Fibroblast of lung (primary cell): ENCODE data around the gene ABCD1. TPM values are rescaled to one million over a fixed set of nuclear protein-coding genes. Genes with fewer than 3 reads are reported as not detected.

ENCODE experiments used
- DNase-seq, 2 donors: peaks; one replicate each; pipeline versions ENCODE4 v3.0.0 to v3.0.0-alpha.2; 2010; ENCODE audit warnings: low read depth in 2 of 2
- H2AFZ ChIP-seq: 2 replicates; pipeline ENCODE4 v1.5.1; 2012; ENCODE audit warnings: low read length, control low read depth, inconsistent platforms
- H3K27ac ChIP-seq: 2 replicates; pipeline ENCODE4 v1.5.1; 2011; ENCODE audit warnings: low read length, control low read depth; ENCODE audit not compliant: insufficient read depth
- H3K27me3 ChIP-seq: 2 replicates; pipeline ENCODE4 v1.5.1; 2011; ENCODE audit warnings: mild to moderate bottlenecking, low read length; ENCODE audit not compliant: control insufficient read depth, insufficient read depth
- H3K36me3 ChIP-seq: 2 replicates; pipeline ENCODE4 v1.5.1; 2011; ENCODE audit warnings: low read length; ENCODE audit not compliant: control insufficient read depth, insufficient read depth
- H3K4me1 ChIP-seq: 2 replicates; pipeline ENCODE4 v1.5.1; 2011; ENCODE audit warnings: low read length; ENCODE audit not compliant: control insufficient read depth, insufficient read depth; ENCODE audit errors: extremely low read depth
- H3K4me2 ChIP-seq: 2 replicates; pipeline ENCODE4 v1.5.1; 2011; ENCODE audit warnings: low read length, control low read depth; ENCODE audit not compliant: insufficient read depth; ENCODE audit errors: extremely low read depth
- H3K4me3 ChIP-seq, 4 experiments: fragments of 200-600 bp in 1 of 4; sonication (generic) in 1 of 4; replicated peaks in 1 of 4; 2 replicates each; pipeline ENCODE4 v1.5.1; 2011 to 2016; ENCODE audit warnings: low read length in 4 of 4, low read depth in 3 of 4, mild to moderate bottlenecking in 3 of 4, control low read depth in 2 of 4, inconsistent platforms in 1 of 4, mixed read lengths in 1 of 4; ENCODE audit not compliant: insufficient read depth in 1 of 4; ENCODE audit errors: control extremely low read depth in 1 of 4
- H3K79me2 ChIP-seq: 2 replicates; pipeline ENCODE4 v1.5.1; 2012; ENCODE audit warnings: mild to moderate bottlenecking, low read length, inconsistent platforms; ENCODE audit not compliant: control insufficient read depth, insufficient read depth
- H3K9ac ChIP-seq: 2 replicates; pipeline ENCODE4 v1.5.1; 2011; ENCODE audit warnings: mild to moderate bottlenecking, low read length, control low read depth; ENCODE audit not compliant: insufficient read depth
- H3K9me3 ChIP-seq: 2 replicates; pipeline ENCODE4 v1.5.1; 2012; ENCODE audit warnings: low read depth, low read length; ENCODE audit not compliant: control insufficient read depth, insufficient read depth
- H4K20me1 ChIP-seq: 2 replicates; pipeline ENCODE4 v1.5.1; 2011; ENCODE audit warnings: low read length; ENCODE audit not compliant: control insufficient read depth, insufficient read depth; ENCODE audit errors: extremely low read depth
- EZH2 ChIP-seq: IDR thresholded peaks from 2 replicates; pipeline ENCODE4 v1.5.1; 2012; ENCODE audit warnings: low read length, control low read depth, mild to moderate bottlenecking; ENCODE audit errors: missing control alignments
- polyA plus RNA-seq, 2 donors: library from polyadenylated mRNA; depleted of rRNA in 1 of 2; stranded (reverse) in 1 of 2; unstranded in 1 of 2; fragments of >200 nt; gene quantifications; 2 replicates each; pipeline ENCODE4 v1.2.1, GENCODE V29; 2011 to 2012; ENCODE audit warnings: missing spikeins in 1 of 2
- total RNA-seq: library from RNA; depleted of rRNA; stranded (reverse); fragments of >200 nt; gene quantifications from 2 replicates; pipeline ENCODE4 v1.2.1, GENCODE V29; 2014
- TF ChIP-seq, protein P1 (sequence below), 2 donors: IDR thresholded peaks in 1 of 2; conservative IDR thresholded peaks in 1 of 2; 1 replicate in 1 of 2; 2 replicates in 1 of 2; pipeline ENCODE4 v1.5.1; 2011 to 2012; ENCODE audit warnings: low read length in 2 of 2, control low read depth in 1 of 2, inconsistent platforms in 1 of 2, low read depth in 1 of 2, mild to moderate bottlenecking in 1 of 2

The ABCD1 gene
- total and polyA plus RNA-seq, 2 donors (not counting 1 experiment from before 2014, with no cell fraction given): 4.0 to 12.7 TPM

GRCh38 chrX:153765138-153766079 lies 40.8 kb downstream of the ABCD1 start:
- no peaks in the 10 kb centered on the region for H4K20me1 ChIP-seq
- H3K4me2 ChIP-seq: peak overlapping the region; percentile 44
- no peak overlapping the region for H3K9ac ChIP-seq
- peaks cover 3% of the 10 kb centered on the region for H3K4me1 ChIP-seq
- peak overlapping the region in 1 of 4 experiments; percentile 22 for H3K4me3 ChIP-seq
- no peaks in the 10 kb centered on the region for H3K27me3 ChIP-seq
- no peak overlapping the region for H2AFZ ChIP-seq
- TF ChIP-seq EZH2: no peak
- TF ChIP-seq, protein P1, sequence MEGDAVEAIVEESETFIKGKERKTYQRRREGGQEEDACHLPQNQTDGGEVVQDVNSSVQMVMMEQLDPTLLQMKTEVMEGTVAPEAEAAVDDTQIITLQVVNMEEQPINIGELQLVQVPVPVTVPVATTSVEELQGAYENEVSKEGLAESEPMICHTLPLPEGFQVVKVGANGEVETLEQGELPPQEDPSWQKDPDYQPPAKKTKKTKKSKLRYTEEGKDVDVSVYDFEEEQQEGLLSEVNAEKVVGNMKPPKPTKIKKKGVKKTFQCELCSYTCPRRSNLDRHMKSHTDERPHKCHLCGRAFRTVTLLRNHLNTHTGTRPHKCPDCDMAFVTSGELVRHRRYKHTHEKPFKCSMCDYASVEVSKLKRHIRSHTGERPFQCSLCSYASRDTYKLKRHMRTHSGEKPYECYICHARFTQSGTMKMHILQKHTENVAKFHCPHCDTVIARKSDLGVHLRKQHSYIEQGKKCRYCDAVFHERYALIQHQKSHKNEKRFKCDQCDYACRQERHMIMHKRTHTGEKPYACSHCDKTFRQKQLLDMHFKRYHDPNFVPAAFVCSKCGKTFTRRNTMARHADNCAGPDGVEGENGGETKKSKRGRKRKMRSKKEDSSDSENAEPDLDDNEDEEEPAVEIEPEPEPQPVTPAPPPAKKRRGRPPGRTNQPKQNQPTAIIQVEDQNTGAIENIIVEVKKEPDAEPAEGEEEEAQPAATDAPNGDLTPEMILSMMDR (conservative IDR thresholded peaks at IDR 0.05 in 1 of 2, IDR thresholded peaks at IDR 0.05 in 1 of 2; ENCODE audit: low read depth in 1 of 2, low read length in 2 of 2): no peak
- H3K27ac ChIP-seq: no peak overlapping the region
- H3K36me3 ChIP-seq: no peaks in the 10 kb centered on the region
- peak in 1 of 2 donors; percentile 14 for DNase-seq
- no peaks in the 10 kb centered on the region for H3K79me2 ChIP-seq
- H3K9me3 ChIP-seq: no peaks in the 10 kb centered on the region

DNA sequence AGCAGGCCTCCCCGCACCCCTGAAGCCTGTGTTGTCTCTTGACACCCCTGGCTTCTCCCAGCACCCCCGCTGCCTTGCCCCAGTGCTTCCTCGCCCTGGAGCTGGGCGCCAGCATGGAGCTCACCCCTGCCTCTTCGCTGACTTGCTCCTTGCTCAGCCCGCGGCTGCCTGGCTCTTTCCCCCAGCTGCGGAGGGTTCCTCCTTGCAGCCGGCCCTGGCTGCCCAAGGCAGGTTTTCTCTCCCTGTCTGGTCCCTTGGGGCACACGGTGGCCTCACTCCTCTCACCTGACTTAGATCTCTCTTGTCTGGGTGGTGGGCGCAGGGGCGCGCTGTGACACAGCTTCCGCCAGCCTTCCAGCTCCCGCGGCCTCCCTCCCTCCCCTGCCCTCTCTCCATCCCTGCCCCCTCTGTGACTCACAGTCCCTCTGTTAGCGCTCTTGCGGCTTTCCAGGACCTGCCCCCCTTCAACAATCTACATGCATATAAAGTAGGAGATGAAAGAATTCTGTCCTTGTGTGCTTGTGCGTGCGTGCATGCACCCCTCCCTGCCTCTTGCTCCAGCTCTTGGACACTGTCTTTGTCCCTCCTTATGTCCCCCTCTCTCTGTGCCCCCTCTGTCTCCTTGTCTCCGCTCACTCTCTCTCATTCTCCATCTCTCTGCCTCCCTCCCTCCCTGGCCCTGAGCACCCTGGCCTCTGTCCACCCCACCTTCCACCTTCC lies 41.6 kb downstream of the ABCD1 start:
- H2AFZ ChIP-seq: no peak overlapping the region

More for the DNA sequence above, 41.6 kb downstream of the ABCD1 start:
- Histone ChIP-seq H3K4me2 (peak overlapping the region; percentile 44), H3K9me3 (no peaks in the 10 kb centered on the region), H4K20me1 (no peaks in the 10 kb centered on the region), H3K79me2 (no peaks in the 10 kb centered on the region), H3K4me3 (peak overlapping the region in 1 of 4 experiments; percentile 22), H3K27me3 (no peaks in the 10 kb centered on the region), H3K9ac (no peak overlapping the region), H3K27ac (no peak overlapping the region), H3K4me1 (peaks cover 3% of the 10 kb centered on the region), H3K36me3 (no peaks in the 10 kb centered on the region)
- peak; percentile 67 to 76 for DNase-seq
- no peak for TF ChIP-seq EZH2
- TF ChIP-seq, protein P1 (conservative IDR thresholded peaks at IDR 0.05 in 1 of 2, IDR thresholded peaks at IDR 0.05 in 1 of 2; ENCODE audit: low read depth in 1 of 2, low read length in 2 of 2): no peak
